ENCODE results near the gene TRDMT1. TPM values are rescaled to one million over a fixed set of nuclear protein-coding genes. Genes with fewer than 3 reads are reported as not detected.

The TRDMT1 gene
- total RNA-seq, 2 donors from 2014 or later, result 8.1 to 13.0 TPM

- H3K4me3 ChIP-seq (ENCODE audit: low read length), result no peak overlapping the region
- no peaks in the 10 kb centered on the region for H3K27me3 ChIP-seq (ENCODE audit: control insufficient read depth, insufficient read depth, low read length, poor library complexity, severe bottlenecking)
- no peak overlapping the region for H3K9ac ChIP-seq (ENCODE audit: extremely low read depth, low read length, poor library complexity, severe bottlenecking)
- no peaks in the 10 kb centered on the region for H3K36me3 ChIP-seq (ENCODE audit: control insufficient read depth, insufficient read depth, low read length)
- no peak for DNase-seq
- Mint-ChIP-seq H3K4me3 (no peak overlapping the region), H3K4me1 (peaks cover 4% of the 10 kb centered on the region), H3K36me3 (ENCODE audit: low read depth) (no peaks in the 10 kb centered on the region), H3K27ac (no peak overlapping the region), H3K9me3 (peaks cover 5% of the 10 kb centered on the region), H3K27me3 (ENCODE audit: insufficient read depth) (no peaks in the 10 kb centered on the region)
- H3K9me3 ChIP-seq (ENCODE audit: control insufficient read depth, low read length), result peaks cover 7% of the 10 kb centered on the region
- H3K27ac ChIP-seq (ENCODE audit: low read depth, low read length), result no peak overlapping the region
- TF ChIP-seq, protein P1, sequence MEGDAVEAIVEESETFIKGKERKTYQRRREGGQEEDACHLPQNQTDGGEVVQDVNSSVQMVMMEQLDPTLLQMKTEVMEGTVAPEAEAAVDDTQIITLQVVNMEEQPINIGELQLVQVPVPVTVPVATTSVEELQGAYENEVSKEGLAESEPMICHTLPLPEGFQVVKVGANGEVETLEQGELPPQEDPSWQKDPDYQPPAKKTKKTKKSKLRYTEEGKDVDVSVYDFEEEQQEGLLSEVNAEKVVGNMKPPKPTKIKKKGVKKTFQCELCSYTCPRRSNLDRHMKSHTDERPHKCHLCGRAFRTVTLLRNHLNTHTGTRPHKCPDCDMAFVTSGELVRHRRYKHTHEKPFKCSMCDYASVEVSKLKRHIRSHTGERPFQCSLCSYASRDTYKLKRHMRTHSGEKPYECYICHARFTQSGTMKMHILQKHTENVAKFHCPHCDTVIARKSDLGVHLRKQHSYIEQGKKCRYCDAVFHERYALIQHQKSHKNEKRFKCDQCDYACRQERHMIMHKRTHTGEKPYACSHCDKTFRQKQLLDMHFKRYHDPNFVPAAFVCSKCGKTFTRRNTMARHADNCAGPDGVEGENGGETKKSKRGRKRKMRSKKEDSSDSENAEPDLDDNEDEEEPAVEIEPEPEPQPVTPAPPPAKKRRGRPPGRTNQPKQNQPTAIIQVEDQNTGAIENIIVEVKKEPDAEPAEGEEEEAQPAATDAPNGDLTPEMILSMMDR (conservative IDR thresholded peaks at IDR 0.05), result no peak
- H3K4me1 ChIP-seq (ENCODE audit: control insufficient read depth, insufficient read depth, low read length), result no peaks in the 10 kb centered on the region
- 71 to 89% methylated on average over 1 to 2 of the region's 2 CpGs for whole genome bisulfite sequencing, 2 experiments (ENCODE audit: insufficient coverage in 1 of 2, insufficient read length in 1 of 2)
Measured at GRCh38 chr10:17190602-17191001, 10.9 kb downstream of the TRDMT1 start.

DNA sequence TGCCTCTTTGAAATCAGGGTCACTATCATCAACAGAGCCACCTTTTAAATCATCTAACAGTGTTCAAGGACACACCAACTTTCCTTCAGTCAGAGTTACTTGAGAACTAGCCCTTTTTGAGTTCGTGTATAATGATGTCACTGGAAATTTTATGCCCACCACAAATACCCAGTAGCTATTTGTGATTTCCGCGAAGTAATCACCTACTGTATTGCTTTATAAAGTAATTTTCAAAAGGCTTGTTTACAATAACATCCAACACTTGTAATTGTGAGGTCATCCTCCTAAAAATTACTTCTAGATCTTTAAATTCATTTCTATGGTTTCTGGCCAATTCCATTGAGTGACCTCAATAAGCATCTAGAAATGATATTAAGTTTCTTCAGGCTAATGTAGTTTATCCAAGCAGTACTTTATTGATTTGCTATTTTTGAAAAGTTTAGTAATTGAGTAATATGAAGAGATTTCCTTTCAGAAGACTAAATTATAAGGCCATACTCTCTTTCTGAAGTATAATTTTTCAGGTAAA lies 12.8 kb downstream of the TRDMT1 start:
- Histone ChIP-seq H3K27me3 (ENCODE audit: control insufficient read depth, insufficient read depth, low read length, poor library complexity, severe bottlenecking) (no peaks in the 10 kb centered on the region), H3K27ac (ENCODE audit: low read depth, low read length) (no peak overlapping the region), H3K36me3 (ENCODE audit: control insufficient read depth, insufficient read depth, low read length) (no peaks in the 10 kb centered on the region), H3K4me3 (ENCODE audit: low read length) (no peak overlapping the region), H3K4me1 (ENCODE audit: control insufficient read depth, insufficient read depth, low read length) (no peaks in the 10 kb centered on the region), H3K9ac (ENCODE audit: extremely low read depth, low read length, poor library complexity, severe bottlenecking) (no peak overlapping the region), H3K9me3 (ENCODE audit: control insufficient read depth, low read length) (no peaks in the 10 kb centered on the region)
- Mint-ChIP-seq H3K4me1 (peaks cover 4% of the 10 kb centered on the region), H3K9me3 (no peaks in the 10 kb centered on the region), H3K27ac (no peak overlapping the region), H3K36me3 (ENCODE audit: low read depth) (no peaks in the 10 kb centered on the region), H3K27me3 (ENCODE audit: insufficient read depth) (no peaks in the 10 kb centered on the region), H3K4me3 (no peak overlapping the region)
- TF ChIP-seq, protein P1 (conservative IDR thresholded peaks at IDR 0.05), result no peak
- no peak for DNase-seq
- WGBS, 2 experiments (ENCODE audit: insufficient coverage in 1 of 2, insufficient read length in 1 of 2), result 89 to 98% methylated on average over 1 to 3 of the region's 3 CpGs

- Histone ChIP-seq H3K36me3 (ENCODE audit: control insufficient read depth, insufficient read depth, low read length) (no peaks in the 10 kb centered on the region), H3K9me3 (ENCODE audit: control insufficient read depth, low read length) (no peaks in the 10 kb centered on the region), H3K4me3 (ENCODE audit: low read length) (no peak overlapping the region), H3K27me3 (ENCODE audit: control insufficient read depth, insufficient read depth, low read length, poor library complexity, severe bottlenecking) (no peaks in the 10 kb centered on the region), H3K27ac (ENCODE audit: low read depth, low read length) (no peak overlapping the region), H3K9ac (ENCODE audit: extremely low read depth, low read length, poor library complexity, severe bottlenecking) (no peak overlapping the region), H3K4me1 (ENCODE audit: control insufficient read depth, insufficient read depth, low read length) (no peaks in the 10 kb centered on the region)
- Mint-ChIP-seq H3K27me3 (ENCODE audit: insufficient read depth) (no peaks in the 10 kb centered on the region), H3K4me1 (peaks cover 8% of the 10 kb centered on the region), H3K4me3 (no peak overlapping the region), H3K27ac (no peak overlapping the region), H3K36me3 (ENCODE audit: low read depth) (no peaks in the 10 kb centered on the region), H3K9me3 (no peaks in the 10 kb centered on the region)
- 100% methylated on average over 2 of the region's 3 CpGs; no CpG with 5 or more reads in 1 of the 2 experiments for WGBS, 2 experiments (ENCODE audit: insufficient coverage in 1 of 2, insufficient read length in 1 of 2)
- TF ChIP-seq, protein P1 (conservative IDR thresholded peaks at IDR 0.05), result no peak
- DNase-seq, result no peak
Measured at GRCh38 chr10:17185873-17186272, 15.6 kb downstream of the TRDMT1 start.
